HG03575 (cell line): ENCODE measurements around the gene ADM.

Source experiments
- ATAC-seq: cut with Tn5 transposase; IDR thresholded peaks from one replicate; pipeline ENCODE4 v1.9.1; 2021; ENCODE audit not compliant: unreplicated experiment, insufficient number of reproducible peaks, low FRiP score; ENCODE audit errors: extremely low read depth

The ADM gene

DNA sequence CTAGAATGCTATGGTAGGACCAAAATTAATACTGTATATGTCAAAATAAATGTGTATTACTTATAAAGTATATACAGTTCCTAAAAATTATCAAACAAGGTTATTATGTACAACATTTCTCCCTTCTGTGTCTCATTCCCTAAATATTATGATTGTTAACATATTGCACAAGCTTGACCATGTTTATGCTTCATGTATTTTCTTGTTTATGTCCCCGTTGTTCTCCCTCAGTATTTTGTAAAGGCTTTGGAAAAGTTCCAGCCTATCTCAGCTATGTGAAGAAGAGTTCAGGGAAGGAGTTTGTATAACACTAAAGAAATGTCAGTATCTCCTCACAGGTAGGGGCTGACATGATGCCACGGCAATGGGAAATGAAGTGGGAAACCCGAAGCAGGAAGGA is 19.6 kb downstream of the ADM start:
- no peak for ATAC-seq

DNA sequence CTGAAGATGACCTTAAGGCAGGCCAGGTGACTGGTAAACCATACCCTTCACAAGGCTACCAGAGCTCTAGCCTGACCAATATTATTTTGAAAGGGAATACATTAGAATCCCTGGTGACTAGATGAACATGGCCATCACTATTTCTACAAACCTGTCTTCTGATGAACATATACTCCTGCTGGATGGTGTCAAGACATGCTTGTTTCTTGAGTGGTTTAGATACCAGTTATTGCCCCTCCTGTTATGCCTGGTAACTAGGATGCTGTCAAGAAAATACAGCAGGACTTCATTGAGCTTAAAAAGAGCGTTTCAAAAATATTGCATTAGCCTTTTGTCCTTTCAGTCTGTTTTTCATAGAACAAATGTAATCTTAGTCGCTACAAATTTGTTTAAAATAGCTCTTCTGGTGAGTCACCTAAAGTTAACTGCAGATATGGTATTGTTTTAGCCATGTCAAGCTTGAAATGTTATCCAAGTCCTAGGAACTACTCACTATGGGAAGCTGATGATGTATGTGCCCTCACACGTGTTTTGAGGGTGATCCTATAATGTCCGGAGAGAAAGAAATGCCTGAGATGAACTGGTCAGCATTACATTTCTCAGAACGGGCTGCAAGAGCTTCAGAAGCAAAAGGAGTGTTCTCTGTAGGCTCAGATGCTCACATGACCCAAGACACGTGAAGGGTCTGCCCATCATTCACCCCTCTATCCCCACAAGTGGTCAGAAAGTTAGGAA is 20.6 kb downstream of the ADM start:
- ATAC-seq = no peak

- ATAC-seq = no peak
Measured at GRCh38 chr11:10326012-10326964, 21.4 kb downstream of the ADM start.

- ATAC-seq = no peak
Measured at GRCh38 chr11:10327254-10327653, 22.4 kb downstream of the ADM start.

DNA sequence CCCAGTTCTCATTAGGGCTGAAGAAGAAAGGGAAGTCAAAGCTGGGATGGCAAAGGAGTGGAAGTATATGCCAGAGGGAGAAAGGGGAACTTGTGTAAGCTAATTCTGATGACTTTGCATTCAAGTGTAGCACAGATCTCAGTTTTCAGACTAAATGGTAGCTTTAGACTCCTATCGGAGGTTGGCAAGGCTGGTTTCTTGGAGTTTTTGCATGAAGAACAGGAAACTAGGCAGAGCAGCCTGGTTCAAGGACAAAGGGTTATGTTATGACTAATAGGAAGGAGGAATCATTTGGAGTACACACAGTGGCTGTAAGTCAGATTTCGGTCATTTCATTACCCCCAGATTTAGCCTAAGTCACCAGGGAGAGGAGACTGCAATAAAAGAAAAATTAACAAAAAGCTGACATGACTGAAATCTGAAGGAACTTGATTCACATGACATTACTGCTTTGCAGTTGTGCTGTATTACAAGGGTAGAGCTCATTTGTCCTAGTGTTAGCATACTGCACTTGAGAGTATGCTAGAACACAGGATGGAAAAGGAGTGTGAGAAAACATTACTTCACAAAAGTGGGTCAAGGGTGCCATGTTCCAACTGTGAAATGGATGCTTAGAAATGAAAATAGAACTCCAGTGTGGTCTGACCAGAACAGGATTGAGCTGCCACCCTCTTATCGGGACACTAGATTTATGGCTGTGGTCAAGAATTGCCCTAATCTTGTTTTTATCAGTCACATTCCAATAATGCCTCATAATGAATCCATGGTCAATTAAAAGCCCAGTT is 23.6 kb downstream of the ADM start:
- ATAC-seq = no peak

DNA sequence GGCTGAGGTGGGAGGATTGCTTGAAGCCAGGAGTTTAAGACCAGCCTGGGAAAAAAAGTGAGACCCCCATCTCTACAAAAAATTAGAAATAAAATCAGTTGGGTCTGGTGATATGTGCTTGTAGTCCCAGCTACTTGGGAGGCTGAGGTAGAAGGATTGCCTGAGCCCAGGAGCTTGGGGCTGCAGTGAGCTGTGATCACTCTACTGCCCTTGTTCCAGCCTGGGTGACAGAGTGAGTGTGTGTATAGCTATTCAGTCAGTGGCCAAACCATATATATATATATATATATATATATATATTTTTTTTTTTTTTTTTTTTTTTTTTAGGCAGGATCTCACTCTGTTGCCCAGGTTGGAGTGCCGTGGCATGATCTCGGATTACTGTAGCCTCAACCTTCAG is 24.5 kb downstream of the ADM start:
- no peak for ATAC-seq

DNA sequence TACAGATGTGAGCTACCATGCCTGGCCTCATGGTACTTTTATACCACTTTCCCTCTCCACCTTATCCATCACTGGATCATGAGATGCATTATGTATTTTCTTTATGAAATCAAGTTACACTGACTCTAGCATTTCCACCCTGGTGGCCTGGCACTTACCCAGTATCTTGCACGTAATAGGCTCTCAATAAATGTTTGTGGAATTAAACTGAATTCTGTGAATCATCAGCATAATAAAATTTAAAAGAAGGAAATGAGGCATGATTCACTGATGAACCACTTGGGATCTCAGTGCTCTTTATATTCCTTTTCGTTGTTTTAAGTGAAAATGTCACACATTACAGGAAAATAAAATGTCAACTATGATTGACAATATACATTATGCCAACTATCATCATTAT is 25.1 kb downstream of the ADM start:
- ATAC-seq = no peak

- ATAC-seq = no peak
Measured at GRCh38 chr11:10331548-10332289, 26.8 kb downstream of the ADM start.

GRCh38 chr11:10333490-10333889 is 28.6 kb downstream of the ADM start:
- no peak for ATAC-seq

DNA sequence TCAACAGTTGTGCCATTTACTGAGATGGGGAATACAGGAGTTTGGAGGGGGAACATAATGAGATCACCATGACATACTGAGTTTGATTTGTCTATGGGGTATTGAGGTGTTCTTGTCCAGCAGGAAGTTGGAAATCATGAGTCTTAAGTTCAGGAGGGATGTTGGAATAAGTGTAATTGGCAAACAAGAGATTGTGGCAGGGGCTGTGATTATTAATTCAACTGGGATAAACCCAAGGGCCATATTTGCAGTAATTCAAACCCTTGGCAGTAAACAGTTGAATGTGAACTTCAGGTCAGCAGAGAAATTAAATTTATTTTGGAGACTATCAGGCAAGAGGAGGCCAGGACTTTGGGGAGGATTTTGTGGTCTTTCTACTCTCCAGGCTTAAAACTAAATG is 33.4 kb downstream of the ADM start:
- no peak for ATAC-seq

- no peak for ATAC-seq
Measured at GRCh38 chr11:10348650-10349280, 43.9 kb downstream of the ADM start.

- ATAC-seq = no peak
Measured at GRCh38 chr11:10349281-10349665, 44.4 kb downstream of the ADM start.

- ATAC-seq = no peak
Measured at GRCh38 chr11:10349806-10350205, 44.9 kb downstream of the ADM start.

GRCh38 chr11:10350334-10350733 is 45.5 kb downstream of the ADM start:
- no peak for ATAC-seq

DNA sequence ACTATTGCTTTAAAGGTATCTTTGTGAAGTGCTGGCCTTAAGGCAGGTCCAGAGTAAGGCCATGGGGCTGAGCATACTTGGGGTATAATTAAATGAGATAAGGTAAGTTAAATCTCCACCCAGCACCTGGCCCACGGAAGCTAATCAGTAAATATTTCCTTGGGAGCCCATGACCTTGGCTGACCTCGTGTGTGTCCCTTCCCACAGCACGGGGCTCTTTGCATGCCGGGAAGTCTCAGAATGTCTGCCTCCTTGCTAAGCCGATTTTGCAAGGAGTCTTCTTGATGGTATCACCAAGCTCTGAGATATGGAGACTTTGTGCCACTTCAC is 46.5 kb downstream of the ADM start:
- ATAC-seq = no peak

- no peak for ATAC-seq
Measured at GRCh38 chr11:10351765-10352641, 47.1 kb downstream of the ADM start.

- ATAC-seq = no peak
Measured at GRCh38 chr11:10352921-10353550, 48.2 kb downstream of the ADM start.
